Cardiac fibroblast (primary cell): ENCODE results near the gene CSMD2.
"Not testable (repeated sequence)": the region's sequence is repeated elsewhere in the genome, so short reads cannot be mapped to it uniquely, and the experiment has no call there.

Source experiments
- DNase-seq, 2 donors: peaks; one replicate each; pipeline versions ENCODE4 v3.0.0 to v3.0.0-alpha.2; 2010; ENCODE audit warnings: low read depth in 2 of 2
- H3K4me3 ChIP-seq, 2 donors: replicated peaks in 1 of 2; 1 replicate in 1 of 2; 2 replicates in 1 of 2; pipeline ENCODE4 v1.5.1; 2011; ENCODE audit warnings: low read depth in 2 of 2, low read length in 2 of 2, mild to moderate bottlenecking in 2 of 2, moderate library complexity in 1 of 2
- TF ChIP-seq, protein P1 (sequence below): IDR thresholded peaks from one replicate; pipeline ENCODE4 v1.5.1; 2011; ENCODE audit warnings: low read depth, mild to moderate bottlenecking, low read length, inconsistent platforms

CSMD2 gene

DNA sequence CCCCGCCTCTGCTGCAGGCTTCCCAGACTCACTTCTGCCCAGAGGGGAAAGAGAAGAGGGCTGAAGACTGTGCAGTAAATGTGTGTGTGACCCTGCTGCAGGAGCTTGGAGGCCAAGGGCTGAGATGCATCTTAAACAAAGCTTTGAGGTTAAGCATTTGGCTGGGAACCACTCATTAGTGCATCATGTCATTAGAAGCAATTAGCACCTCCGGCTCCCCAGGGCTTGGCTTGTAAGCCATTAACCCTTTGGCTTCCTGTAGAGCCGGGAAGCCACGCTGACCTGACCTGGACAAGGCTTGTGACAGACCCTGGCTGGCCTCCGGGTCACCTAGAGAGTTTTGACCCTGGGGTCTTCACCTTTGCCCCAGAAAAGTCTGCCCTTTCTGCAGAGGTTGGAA, 77.0 kb downstream of the CSMD2 start:
- H3K4me3 ChIP-seq = no peak overlapping the region
- TF ChIP-seq, protein P1, sequence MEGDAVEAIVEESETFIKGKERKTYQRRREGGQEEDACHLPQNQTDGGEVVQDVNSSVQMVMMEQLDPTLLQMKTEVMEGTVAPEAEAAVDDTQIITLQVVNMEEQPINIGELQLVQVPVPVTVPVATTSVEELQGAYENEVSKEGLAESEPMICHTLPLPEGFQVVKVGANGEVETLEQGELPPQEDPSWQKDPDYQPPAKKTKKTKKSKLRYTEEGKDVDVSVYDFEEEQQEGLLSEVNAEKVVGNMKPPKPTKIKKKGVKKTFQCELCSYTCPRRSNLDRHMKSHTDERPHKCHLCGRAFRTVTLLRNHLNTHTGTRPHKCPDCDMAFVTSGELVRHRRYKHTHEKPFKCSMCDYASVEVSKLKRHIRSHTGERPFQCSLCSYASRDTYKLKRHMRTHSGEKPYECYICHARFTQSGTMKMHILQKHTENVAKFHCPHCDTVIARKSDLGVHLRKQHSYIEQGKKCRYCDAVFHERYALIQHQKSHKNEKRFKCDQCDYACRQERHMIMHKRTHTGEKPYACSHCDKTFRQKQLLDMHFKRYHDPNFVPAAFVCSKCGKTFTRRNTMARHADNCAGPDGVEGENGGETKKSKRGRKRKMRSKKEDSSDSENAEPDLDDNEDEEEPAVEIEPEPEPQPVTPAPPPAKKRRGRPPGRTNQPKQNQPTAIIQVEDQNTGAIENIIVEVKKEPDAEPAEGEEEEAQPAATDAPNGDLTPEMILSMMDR = no peak
- DNase-seq = no peak

DNA sequence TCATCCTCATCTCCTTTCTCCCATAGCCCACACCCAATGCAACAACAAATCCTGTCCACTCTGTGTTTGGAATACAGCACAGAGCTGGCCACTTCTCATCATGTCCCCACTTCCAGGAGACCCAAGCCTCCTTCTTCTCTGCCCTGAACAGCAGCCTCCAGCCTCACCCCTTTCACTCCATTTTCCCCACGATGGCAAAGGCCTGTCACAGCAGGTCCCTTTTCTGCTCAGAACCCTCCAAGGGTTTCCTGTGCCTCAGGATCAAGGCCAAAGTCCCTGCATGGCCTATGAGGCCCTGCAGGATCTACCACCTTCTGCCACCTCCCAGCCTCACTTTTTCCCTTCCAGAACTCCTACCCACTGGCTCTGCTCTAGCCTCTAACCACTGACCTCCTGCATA, 78.5 kb downstream of the CSMD2 start:
- DNase-seq = no peak
- TF ChIP-seq, protein P1 = no peak
- H3K4me3 ChIP-seq = no peak overlapping the region

DNA sequence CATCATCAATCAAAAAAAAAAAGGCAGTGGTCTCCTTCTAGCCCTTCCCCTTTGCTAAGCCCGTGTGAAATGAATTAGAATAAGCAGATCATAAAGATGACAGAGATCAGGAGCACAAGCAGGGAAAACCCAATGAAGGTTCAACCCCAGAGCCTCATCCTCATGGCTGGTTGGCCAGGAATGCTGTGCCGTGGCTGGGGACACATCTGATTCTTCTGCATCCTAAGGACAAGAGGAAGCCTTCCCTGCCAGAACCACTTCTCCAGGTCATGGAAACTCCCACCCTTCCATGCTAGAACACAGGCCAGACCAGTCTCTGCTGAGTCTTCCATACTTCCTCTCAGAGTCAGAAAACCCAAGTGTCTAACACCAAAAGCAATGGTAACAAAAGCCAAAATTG, 81.1 kb downstream of the CSMD2 start:
- TF ChIP-seq, protein P1 = no peak
- DNase-seq = no peak
- no peak overlapping the region for H3K4me3 ChIP-seq

DNA sequence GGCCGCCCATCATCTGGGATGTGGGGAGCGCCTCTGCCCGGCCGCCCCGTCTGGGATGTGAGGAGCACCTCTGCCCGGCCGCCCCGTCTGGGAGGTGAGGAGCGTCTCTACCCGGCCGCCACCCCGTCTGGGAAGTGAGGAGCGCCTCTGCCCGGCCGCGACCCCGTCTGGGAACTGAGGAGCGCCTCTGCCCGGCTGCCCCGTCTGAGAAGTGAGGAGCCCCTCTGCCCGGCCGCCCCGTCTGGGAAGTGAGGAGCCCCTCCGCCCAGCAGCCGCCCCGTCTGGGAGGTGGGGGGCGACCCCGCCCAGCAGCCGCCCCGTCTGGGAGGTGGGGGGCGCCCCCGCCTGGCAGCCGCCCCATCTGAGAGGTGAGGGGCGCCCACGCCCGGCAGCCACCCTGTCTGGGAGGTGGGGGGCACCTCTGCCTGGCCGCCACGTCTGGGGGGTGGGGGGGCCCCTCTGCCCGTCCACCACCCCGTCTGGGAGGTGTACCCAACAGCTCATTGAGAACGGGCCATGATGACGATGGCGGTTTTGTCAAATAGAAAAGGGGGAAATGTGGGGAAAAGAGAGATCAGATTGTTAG, 82.9 kb downstream of the CSMD2 start:
- not testable (repeated sequence) for DNase-seq, H3K4me3 ChIP-seq

DNA sequence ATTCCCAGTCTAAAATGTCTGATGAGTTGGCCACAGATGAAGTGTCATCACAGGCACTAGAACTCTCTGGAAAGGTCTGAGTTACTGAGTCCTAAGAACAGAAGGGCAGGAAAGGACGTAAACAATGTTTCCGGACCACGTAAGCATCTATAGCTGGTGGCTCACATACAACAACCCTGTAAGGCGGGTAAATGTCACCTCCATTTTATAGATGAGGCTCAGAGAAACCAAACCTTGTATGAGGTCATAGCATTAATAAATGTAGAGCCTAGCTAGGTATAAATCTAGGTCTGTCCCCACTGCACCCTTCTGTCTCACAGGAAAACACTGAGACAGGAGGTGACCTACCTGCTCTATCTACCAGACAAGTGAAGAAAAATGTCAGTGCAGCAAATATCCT, 86.6 kb downstream of the CSMD2 start:
- no peak overlapping the region for H3K4me3 ChIP-seq
- TF ChIP-seq, protein P1 = no peak
- DNase-seq = no peak

DNA sequence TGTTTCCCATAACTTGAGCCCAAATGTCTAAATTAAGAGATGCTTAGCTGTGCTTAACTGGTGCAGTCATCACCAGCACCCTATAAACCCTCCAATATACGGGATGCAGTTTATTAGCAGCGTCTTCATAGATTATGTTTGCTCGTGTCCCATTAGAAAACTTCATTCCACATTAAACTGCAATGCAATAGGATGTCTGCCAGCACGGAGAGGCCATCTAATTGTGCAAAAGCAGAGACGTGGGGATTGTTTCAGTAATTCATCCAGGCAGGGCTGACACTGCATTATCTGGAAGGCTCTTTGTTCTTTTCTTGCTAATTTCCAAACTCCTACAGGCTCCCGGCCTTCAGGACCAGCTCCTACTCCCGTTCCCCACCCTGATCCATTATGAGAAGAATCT, 89.5 kb downstream of the CSMD2 start:
- no peak for DNase-seq
- no peak overlapping the region for H3K4me3 ChIP-seq
- TF ChIP-seq, protein P1 = no peak

DNA sequence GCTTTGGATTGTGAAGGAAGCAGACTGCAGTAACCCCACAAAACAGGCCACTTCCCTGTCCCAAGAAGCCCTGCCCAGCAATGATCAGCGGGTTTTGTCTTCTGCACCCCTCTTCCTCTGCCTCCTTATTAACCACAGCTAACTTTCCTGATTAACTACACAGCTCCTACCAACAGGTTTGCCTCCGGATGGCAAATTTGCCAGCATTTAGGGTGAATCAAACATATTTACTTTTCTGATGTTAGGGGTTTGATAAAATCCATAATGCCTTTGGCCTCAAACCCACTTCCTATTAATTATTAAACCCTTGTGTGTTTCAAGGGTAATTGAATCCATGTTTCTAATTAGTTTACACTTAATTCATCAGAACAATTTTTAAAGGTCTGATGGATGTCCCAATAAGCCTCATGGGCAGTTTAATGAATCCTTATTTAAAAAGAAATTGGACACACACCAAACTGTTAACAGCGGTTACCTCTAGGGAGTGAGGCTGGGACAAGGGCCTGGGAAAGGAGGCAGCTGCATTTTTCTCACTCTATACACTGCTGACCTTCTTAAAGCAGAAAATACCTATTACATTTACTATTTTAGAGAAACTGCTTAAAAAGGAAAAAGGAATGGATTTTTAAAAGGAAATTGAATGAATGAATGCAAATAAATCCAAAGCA, 91.9 kb downstream of the CSMD2 start:
- TF ChIP-seq, protein P1 = no peak
- DNase-seq = no peak
- H3K4me3 ChIP-seq = no peak overlapping the region
